H1 (cell line): ENCODE measurements around the gene FBN1. TPM values are rescaled to one million over a fixed set of nuclear protein-coding genes. Genes with fewer than 3 reads are reported as not detected.

ENCODE experiments used
- KDM4A ChIP-seq: IDR thresholded peaks from one replicate; pipeline ENCODE4 v1.7.1; 2012; ENCODE audit warnings: low read depth, mild to moderate bottlenecking, moderate library complexity, low read length, inconsistent platforms; ENCODE audit not compliant: severe bottlenecking
- MAFK ChIP-seq: IDR thresholded peaks from 2 replicates; pipeline ENCODE4 v1.6.1; 2012; ENCODE audit warnings: low read depth, mild to moderate bottlenecking, improper control_type of control experiment, low read length
- SIN3A ChIP-seq, 2 experiments: IDR thresholded peaks in 1 of 2; conservative IDR thresholded peaks in 1 of 2; 2 replicates each; pipeline ENCODE4 v1.6.1; 2011 to 2012; ENCODE audit warnings: low read length in 2 of 2, improper control_type of control experiment in 1 of 2, low read depth in 1 of 2, mild to moderate bottlenecking in 1 of 2
- TCF12 ChIP-seq: IDR thresholded peaks from 2 replicates; pipeline ENCODE4 v1.6.1; 2011; ENCODE audit warnings: low read depth, mild to moderate bottlenecking, low read length
- polyA plus RNA-seq, 7 experiments: library from polyadenylated mRNA; depleted of rRNA in 3 of 7; stranded (reverse) in 5 of 7; unstranded in 2 of 7; fragments of >200 nt in 5 of 7; fragments of 200-250 nt in 2 of 7; gene quantifications; 1 replicate in 5 of 7; 2 replicates in 1 of 7; 4 replicates in 1 of 7; pipeline versions ENCODE4 v1.2.1 to v1.2.3, GENCODE V29; 2011 to 2013; ENCODE audit warnings: missing spikeins in 2 of 7, mixed read lengths in 2 of 7
- total RNA-seq: library from RNA; stranded (reverse); fragmentation: NEBNext Ultra II Directional; extraction: Animal tissue kit (Norgen Biotek cat#: 25700); gene quantifications from 2 replicates; pipeline ENCODE4 v1.2.1, GENCODE V29; 2021
- TF ChIP-seq, protein P1 (sequence below): fragments of 300-600 bp; sonication (generic); IDR thresholded peaks from 2 replicates; pipeline ENCODE4 v1.7.1; 2012; ENCODE audit warnings: low read length, moderate library complexity, mild to moderate bottlenecking, inconsistent platforms; ENCODE audit not compliant: insufficient replicate concordance

FBN1 gene
- total and polyA plus RNA-seq, 2 of the 8 experiments (the other 6 are each of a cell fraction or from before 2014, with no cell fraction given): 3.0 to 4.0 TPM

- TF ChIP-seq, protein P1, sequence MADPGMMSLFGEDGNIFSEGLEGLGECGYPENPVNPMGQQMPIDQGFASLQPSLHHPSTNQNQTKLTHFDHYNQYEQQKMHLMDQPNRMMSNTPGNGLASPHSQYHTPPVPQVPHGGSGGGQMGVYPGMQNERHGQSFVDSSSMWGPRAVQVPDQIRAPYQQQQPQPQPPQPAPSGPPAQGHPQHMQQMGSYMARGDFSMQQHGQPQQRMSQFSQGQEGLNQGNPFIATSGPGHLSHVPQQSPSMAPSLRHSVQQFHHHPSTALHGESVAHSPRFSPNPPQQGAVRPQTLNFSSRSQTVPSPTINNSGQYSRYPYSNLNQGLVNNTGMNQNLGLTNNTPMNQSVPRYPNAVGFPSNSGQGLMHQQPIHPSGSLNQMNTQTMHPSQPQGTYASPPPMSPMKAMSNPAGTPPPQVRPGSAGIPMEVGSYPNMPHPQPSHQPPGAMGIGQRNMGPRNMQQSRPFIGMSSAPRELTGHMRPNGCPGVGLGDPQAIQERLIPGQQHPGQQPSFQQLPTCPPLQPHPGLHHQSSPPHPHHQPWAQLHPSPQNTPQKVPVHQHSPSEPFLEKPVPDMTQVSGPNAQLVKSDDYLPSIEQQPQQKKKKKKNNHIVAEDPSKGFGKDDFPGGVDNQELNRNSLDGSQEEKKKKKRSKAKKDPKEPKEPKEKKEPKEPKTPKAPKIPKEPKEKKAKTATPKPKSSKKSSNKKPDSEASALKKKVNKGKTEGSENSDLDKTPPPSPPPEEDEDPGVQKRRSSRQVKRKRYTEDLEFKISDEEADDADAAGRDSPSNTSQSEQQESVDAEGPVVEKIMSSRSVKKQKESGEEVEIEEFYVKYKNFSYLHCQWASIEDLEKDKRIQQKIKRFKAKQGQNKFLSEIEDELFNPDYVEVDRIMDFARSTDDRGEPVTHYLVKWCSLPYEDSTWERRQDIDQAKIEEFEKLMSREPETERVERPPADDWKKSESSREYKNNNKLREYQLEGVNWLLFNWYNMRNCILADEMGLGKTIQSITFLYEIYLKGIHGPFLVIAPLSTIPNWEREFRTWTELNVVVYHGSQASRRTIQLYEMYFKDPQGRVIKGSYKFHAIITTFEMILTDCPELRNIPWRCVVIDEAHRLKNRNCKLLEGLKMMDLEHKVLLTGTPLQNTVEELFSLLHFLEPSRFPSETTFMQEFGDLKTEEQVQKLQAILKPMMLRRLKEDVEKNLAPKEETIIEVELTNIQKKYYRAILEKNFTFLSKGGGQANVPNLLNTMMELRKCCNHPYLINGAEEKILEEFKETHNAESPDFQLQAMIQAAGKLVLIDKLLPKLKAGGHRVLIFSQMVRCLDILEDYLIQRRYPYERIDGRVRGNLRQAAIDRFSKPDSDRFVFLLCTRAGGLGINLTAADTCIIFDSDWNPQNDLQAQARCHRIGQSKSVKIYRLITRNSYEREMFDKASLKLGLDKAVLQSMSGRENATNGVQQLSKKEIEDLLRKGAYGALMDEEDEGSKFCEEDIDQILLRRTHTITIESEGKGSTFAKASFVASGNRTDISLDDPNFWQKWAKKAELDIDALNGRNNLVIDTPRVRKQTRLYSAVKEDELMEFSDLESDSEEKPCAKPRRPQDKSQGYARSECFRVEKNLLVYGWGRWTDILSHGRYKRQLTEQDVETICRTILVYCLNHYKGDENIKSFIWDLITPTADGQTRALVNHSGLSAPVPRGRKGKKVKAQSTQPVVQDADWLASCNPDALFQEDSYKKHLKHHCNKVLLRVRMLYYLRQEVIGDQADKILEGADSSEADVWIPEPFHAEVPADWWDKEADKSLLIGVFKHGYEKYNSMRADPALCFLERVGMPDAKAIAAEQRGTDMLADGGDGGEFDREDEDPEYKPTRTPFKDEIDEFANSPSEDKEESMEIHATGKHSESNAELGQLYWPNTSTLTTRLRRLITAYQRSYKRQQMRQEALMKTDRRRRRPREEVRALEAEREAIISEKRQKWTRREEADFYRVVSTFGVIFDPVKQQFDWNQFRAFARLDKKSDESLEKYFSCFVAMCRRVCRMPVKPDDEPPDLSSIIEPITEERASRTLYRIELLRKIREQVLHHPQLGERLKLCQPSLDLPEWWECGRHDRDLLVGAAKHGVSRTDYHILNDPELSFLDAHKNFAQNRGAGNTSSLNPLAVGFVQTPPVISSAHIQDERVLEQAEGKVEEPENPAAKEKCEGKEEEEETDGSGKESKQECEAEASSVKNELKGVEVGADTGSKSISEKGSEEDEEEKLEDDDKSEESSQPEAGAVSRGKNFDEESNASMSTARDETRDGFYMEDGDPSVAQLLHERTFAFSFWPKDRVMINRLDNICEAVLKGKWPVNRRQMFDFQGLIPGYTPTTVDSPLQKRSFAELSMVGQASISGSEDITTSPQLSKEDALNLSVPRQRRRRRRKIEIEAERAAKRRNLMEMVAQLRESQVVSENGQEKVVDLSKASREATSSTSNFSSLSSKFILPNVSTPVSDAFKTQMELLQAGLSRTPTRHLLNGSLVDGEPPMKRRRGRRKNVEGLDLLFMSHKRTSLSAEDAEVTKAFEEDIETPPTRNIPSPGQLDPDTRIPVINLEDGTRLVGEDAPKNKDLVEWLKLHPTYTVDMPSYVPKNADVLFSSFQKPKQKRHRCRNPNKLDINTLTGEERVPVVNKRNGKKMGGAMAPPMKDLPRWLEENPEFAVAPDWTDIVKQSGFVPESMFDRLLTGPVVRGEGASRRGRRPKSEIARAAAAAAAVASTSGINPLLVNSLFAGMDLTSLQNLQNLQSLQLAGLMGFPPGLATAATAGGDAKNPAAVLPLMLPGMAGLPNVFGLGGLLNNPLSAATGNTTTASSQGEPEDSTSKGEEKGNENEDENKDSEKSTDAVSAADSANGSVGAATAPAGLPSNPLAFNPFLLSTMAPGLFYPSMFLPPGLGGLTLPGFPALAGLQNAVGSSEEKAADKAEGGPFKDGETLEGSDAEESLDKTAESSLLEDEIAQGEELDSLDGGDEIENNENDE: no peak
- no peak for TF ChIP-seq KDM4A
- TF ChIP-seq SIN3A (conservative IDR thresholded peaks at IDR 0.05 in 1 of 2, IDR thresholded peaks at IDR 0.05 in 1 of 2; ENCODE audit: low read depth in 1 of 2, low read length in 2 of 2): no peak
- TF ChIP-seq TCF12: no peak
- no peak for TF ChIP-seq MAFK
Observed at GRCh38 chr15:48400086-48400485, 245.4 kb downstream of the FBN1 start (continued).
